ENCODE results near the gene TRMU. TPM values are rescaled to one million over a fixed set of nuclear protein-coding genes. Genes with fewer than 3 reads are reported as not detected.

The TRMU gene
- total and polyA plus RNA-seq, 2 of the 4 experiments (the other 2 are of a cell fraction), result 19.0 to 36.4 TPM

DNA sequence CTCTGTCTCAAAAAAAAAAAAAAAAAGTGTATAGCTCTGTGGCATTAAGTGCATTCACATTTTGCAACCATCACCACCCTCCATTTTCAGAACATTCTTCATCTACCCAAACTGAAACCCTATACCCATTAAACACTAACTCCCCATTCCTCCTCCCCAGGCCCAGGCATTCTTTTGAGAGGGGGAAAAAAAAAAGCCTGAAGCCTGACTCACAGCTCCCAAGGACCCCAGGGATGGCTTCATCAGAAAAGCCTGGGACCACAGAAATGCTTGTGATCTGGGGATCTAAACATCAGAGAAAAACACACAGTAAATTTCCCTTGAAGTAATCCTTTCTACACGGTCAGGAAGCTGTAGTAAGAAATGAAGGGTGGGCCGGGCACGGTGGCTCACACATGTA lies 49.5 kb upstream of the TRMU start:
- H2BK15ac ChIP-seq (ENCODE audit: low read depth, low read length), result no peak overlapping the region
- H3K27ac ChIP-seq (ENCODE audit: insufficient read depth, low read length), result peak overlapping the region; percentile 50; the same call in 1 of the 2 replicates
- intact Hi-C loops (cut with micrococcal nuclease), result no loop called here
- DNase-seq, result peak; percentile 39
- TF ChIP-seq RAD21 (IDR thresholded peaks at IDR 0.05; ENCODE audit: low read length) (no peak), CEBPB (IDR thresholded peaks at IDR 0.05; ENCODE audit: low read depth, low read length) (no peak)
- TF ChIP-seq, protein P1, sequence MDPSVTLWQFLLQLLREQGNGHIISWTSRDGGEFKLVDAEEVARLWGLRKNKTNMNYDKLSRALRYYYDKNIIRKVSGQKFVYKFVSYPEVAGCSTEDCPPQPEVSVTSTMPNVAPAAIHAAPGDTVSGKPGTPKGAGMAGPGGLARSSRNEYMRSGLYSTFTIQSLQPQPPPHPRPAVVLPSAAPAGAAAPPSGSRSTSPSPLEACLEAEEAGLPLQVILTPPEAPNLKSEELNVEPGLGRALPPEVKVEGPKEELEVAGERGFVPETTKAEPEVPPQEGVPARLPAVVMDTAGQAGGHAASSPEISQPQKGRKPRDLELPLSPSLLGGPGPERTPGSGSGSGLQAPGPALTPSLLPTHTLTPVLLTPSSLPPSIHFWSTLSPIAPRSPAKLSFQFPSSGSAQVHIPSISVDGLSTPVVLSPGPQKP (IDR thresholded peaks at IDR 0.05; ENCODE audit: borderline replicate concordance, low read depth, low read length), result no peak
- ChIA-PET CTCF (no interaction called here), POLR2A (ENCODE audit: unreplicated experiment) (no interaction called here)
- H2BK5ac ChIP-seq (ENCODE audit: low read depth, low read length, poor library complexity, severe bottlenecking), result no peak overlapping the region
- no peak overlapping the region for H2AFZ ChIP-seq (replicated peaks; ENCODE audit: low read length, poor library complexity)
- H3K9me1 ChIP-seq (ENCODE audit: insufficient read depth, low read length), result 0 out of 2 replicates have a peak, but pooled peaks cover 2% of the 10 kb centered on the region
- no peaks in the 10 kb centered on the region for H4K20me1 ChIP-seq (ENCODE audit: insufficient read depth, low read length)
- H2BK20ac ChIP-seq (ENCODE audit: low read depth, low read length), result no peak overlapping the region
- no peak overlapping the region for H3K4me2 ChIP-seq (ENCODE audit: low read depth, low read length)
- in situ Hi-C loops (cut with MboI; ENCODE audit: low sequenced_read_pairs), result no loop called here
- no peak overlapping the region for H3K4ac ChIP-seq (ENCODE audit: low read depth, low read length)
- no peaks in the 10 kb centered on the region for H3K9me3 ChIP-seq (ENCODE audit: control insufficient read depth, insufficient read depth, low read length)
- dilution Hi-C loops (cut with HindIII; ENCODE audit: low sequenced_read_pairs, unreplicated experiment), result no loop called here
- H3K4me3 ChIP-seq (ENCODE audit: insufficient read depth, low read depth, low read length), result no peak overlapping the region
- H3K56ac ChIP-seq (ENCODE audit: extremely low read depth, insufficient read depth, low read length), result no peak overlapping the region
- H3K79me1 ChIP-seq (ENCODE audit: low read depth in 1 of 2, low read length in 2 of 2), result no peaks in the 10 kb centered on the region; a peak in 1 of 4 replicates
- BruUV-seq (replicated peaks), result no TSS peak
- no peak overlapping the region for H3K14ac ChIP-seq (replicated peaks; ENCODE audit: low read depth, low read length)
- no peak overlapping the region for H4K5ac ChIP-seq (ENCODE audit: low read depth, low read length)
- ATAC-seq (ENCODE audit: low read depth), result peak; percentile 83
- no peak overlapping the region for H2AK5ac ChIP-seq (ENCODE audit: low read depth, low read length)
- H3K36me3 ChIP-seq (ENCODE audit: control insufficient read depth, insufficient read depth, low read length), result peaks cover 64% of the 10 kb centered on the region
- no peak overlapping the region for H3K18ac ChIP-seq (ENCODE audit: low read depth, low read length)
- no peaks in the 10 kb centered on the region for H3K4me1 ChIP-seq (ENCODE audit: control insufficient read depth, insufficient read depth, low read length)
- H4K8ac ChIP-seq (ENCODE audit: low read depth in 2 of 2, low read length in 2 of 2), result no peak overlapping the region
- no CpG with 5 or more reads among the region's 3 CpGs for WGBS, 2 experiments (ENCODE audit: extremely low coverage in 2 of 2, insufficient read length in 1 of 2)
- H4K91ac ChIP-seq (ENCODE audit: insufficient read depth, low read depth, low read length), result no peak overlapping the region
- no peak overlapping the region for H2BK120ac ChIP-seq (ENCODE audit: low read depth, low read length)
- H3K9ac ChIP-seq (ENCODE audit: low read depth, low read length), result no peak overlapping the region
- no peak overlapping the region for H3K23ac ChIP-seq (ENCODE audit: low read depth, low read length)
- no peaks in the 10 kb centered on the region for H3K27me3 ChIP-seq (ENCODE audit: control insufficient read depth, insufficient read depth, low read length)
- H2AK9ac ChIP-seq (replicated peaks; ENCODE audit: low read depth, low read length, poor library complexity), result no peak overlapping the region
